ENCODE results near the gene GARS1.
"Not testable (repeated sequence)": the region's sequence is repeated elsewhere in the genome, so short reads cannot be mapped to it uniquely, and the experiment has no call there.

GARS1 gene

DNA sequence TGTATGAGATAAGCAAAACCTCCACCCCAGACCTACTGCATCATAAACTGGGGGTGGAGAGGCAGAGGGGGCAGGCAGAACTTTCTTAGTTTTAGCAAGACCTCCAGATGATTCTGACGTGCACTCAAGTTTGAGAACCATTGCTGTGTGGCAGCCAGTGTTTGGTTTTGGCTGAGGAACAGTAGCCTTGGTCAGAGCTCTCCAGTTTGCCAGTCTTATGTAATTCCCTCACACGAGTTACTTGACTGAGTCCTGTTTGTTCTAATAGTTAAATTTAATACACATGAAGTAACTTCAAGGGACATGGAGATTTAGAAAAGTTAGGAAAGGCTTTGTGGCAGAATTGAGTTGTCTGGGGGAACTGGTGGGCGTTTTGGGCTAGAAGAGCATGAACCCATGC is 38.5 kb downstream of the GARS1 start:
- ChIA-PET CTCF (interaction anchor here (0.7 to 1.6 kb wide), 3 partner anchors 54 to 107 kb away, joined by 3 to 6 read pairs (median 3); no protein-coding TSS in a partner anchor), POLR2A (no interaction called here)
- DNase-seq (ENCODE audit: extremely low spot score): no peak
- TF ChIP-seq, protein P1, sequence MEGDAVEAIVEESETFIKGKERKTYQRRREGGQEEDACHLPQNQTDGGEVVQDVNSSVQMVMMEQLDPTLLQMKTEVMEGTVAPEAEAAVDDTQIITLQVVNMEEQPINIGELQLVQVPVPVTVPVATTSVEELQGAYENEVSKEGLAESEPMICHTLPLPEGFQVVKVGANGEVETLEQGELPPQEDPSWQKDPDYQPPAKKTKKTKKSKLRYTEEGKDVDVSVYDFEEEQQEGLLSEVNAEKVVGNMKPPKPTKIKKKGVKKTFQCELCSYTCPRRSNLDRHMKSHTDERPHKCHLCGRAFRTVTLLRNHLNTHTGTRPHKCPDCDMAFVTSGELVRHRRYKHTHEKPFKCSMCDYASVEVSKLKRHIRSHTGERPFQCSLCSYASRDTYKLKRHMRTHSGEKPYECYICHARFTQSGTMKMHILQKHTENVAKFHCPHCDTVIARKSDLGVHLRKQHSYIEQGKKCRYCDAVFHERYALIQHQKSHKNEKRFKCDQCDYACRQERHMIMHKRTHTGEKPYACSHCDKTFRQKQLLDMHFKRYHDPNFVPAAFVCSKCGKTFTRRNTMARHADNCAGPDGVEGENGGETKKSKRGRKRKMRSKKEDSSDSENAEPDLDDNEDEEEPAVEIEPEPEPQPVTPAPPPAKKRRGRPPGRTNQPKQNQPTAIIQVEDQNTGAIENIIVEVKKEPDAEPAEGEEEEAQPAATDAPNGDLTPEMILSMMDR (IDR thresholded peaks at IDR 0.05; ENCODE audit: control extremely low read depth, extremely low read depth, low read depth, missing control alignments): no peak

DNA sequence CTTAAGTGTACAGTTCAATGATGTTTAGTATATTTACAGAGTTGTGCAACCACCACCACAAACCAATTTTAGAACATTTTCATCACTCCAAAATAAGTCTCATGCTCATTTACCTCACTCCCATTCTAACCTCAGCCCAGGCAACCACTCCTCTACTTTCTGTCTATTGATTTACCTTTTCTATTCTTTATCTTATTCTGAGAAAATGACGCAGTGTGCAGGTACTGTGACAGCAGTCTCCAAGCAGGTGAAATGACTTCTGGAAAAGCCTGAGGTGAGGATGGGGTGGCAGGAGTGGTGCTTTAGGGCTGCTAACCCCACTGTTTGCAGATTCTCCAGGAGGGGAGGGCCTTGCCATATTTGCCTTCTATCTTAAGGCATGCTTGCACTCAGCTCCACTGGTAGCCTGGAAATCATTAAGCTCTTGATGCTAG is 39.5 kb downstream of the GARS1 start:
- ChIA-PET POLR2A (no interaction called here), CTCF (no interaction called here)
- TF ChIP-seq, protein P1 (IDR thresholded peaks at IDR 0.05; ENCODE audit: control extremely low read depth, extremely low read depth, low read depth, missing control alignments): no peak
- no peak for DNase-seq (ENCODE audit: extremely low spot score)

DNA sequence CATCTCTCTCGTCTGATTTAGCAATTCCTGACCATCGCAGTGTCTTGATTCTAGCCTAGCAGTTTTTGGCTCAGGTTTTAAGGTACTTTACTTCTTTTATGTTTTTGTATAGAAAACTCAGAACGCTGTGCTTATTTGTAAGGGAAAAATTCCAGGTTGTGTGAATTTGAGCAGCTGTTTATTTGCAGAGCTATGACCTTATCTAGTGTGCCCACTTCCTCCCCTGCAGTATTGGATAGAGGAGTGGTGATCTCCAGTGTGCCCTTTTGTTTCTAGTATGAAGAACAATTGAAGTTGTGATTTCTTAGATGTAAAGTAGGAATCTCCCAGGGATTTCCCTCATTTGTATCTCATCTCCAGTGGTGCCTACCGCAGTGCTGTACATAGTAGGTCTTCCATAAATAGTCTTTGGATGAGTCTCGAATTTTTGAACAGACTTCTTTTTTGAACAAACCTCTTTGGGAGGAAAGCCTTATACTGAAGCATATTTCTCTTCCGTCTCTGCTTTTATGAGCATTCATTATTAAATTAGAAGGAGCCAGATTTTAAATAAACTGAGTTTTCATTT is 40.0 kb downstream of the GARS1 start:
- POLR2A ChIA-PET: no interaction called here
- no peak for DNase-seq (ENCODE audit: extremely low spot score)
- TF ChIP-seq, protein P1 (IDR thresholded peaks at IDR 0.05; ENCODE audit: control extremely low read depth, extremely low read depth, low read depth, missing control alignments): no peak
- CTCF ChIA-PET: no interaction called here

DNA sequence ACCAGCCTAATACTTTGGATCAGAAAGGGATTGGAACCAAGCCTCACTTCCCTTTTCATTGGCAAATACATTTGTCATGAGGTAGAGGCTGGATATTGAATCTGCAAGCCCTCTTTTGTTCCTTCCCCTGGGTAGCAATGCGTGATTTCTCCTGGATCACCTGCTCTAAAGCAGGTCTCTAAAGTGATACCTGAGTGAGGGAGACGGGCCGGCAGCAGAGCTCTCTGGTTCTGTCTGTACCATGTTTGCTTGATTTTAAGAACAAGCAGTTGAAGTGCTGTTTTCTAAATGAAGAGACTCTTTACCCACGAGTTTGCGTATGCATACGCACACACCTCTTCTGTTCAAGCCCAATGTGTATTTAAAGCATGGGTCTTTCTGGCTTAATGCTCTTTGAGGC is 41.1 kb downstream of the GARS1 start:
- DNase-seq (ENCODE audit: extremely low spot score): no peak
- TF ChIP-seq, protein P1 (IDR thresholded peaks at IDR 0.05; ENCODE audit: control extremely low read depth, extremely low read depth, low read depth, missing control alignments): no peak
- ChIA-PET CTCF (no interaction called here), POLR2A (no interaction called here)

DNA sequence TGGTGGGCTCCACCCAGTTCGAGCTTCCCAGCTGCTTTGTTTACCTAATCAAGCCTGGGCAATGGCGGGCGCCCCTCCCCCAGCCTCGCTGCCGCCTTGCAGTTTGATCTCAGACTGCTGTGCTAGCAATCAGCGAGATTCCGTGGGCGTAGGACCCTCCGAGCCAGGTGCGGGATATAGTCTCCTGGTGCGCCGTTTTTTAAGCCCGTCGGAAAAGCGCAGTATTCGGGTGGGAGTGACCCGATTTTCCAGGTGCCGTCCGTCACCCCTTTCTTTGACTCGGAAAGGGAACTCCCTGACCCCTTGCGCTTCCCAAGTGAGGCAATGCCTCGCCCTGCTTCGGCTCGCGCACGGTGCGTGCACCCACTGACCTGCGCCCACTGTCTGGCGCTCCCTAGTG is 47.6 kb downstream of the GARS1 start:
- CTCF ChIA-PET: not testable (repeated sequence)

DNA sequence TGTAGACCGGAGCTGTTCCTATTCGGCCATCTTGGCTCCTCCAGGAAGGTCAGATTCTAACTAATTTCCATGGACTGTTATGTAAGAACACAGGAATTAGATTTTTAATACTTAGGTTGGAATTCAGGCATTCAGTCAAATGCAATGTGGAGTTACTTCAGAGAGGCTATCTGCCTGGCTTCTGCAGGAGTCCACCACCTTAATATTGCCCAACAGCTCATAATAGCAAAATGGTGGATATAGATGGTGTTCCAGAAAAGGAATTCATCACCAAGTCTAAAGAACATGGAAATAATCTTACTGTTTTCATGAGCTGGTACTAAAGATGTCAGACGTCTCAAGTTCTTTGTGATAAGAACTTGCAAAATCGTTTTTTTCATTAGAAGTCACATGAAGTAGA is 48.1 kb downstream of the GARS1 start:
- no peak for DNase-seq (ENCODE audit: extremely low spot score)
- ChIA-PET CTCF (interaction anchor here (2.1 kb wide), 1 partner anchor 14 kb away, joined by 6 read pairs; no protein-coding TSS in a partner anchor), POLR2A (no interaction called here)
- TF ChIP-seq, protein P1 (IDR thresholded peaks at IDR 0.05; ENCODE audit: control extremely low read depth, extremely low read depth, low read depth, missing control alignments): no peak

More for the DNA sequence above, 47.6 kb downstream of the GARS1 start:
- DNase-seq (ENCODE audit: extremely low spot score); POLR2A ChIA-PET: not testable (repeated sequence)

DNA sequence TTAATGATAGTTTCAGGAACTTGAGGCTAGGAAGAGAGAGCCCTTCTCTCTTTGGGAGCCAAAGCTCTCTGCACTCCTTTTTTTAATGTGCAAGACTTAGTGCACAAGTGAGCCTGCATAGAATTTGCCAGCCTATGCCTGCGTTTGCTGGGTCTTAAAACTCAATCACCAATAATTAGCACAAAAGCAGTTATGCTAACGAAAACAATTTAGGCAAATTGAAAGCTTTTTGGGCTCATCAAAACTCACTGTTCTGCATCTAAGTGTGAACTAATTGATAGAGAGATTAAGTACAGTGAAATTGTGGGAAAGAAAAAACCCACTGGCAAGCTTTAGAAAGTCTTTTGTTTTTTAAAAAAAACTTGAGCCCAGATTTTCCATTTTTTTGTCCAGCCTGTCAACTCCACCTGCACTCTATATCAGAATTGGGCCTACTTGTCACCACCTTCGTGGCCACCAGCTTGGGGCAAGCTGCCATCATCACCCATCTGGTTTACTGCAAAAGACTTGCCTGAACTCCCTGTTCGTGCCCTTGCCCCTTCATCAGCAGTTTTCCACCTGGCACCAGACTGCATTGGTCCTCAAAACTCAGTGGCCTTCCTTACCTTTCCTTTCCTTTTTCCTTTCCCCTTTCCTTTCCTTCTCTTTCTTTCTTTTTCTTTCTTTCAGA is 49.7 kb downstream of the GARS1 start:
- DNase-seq (ENCODE audit: extremely low spot score): no peak
- CTCF ChIA-PET: interaction anchor here (0.9 to 2.1 kb wide), 4 partner anchors 14 to 294 kb away, joined by 3 to 6 read pairs (median 4); no protein-coding TSS in a partner anchor
- POLR2A ChIA-PET: no interaction called here
- TF ChIP-seq, protein P1 (IDR thresholded peaks at IDR 0.05; ENCODE audit: control extremely low read depth, extremely low read depth, low read depth, missing control alignments): no peak
